Measurements from ENCODE around the gene COL18A1. TPM values are rescaled to one million over a fixed set of nuclear protein-coding genes. Genes with fewer than 3 reads are reported as not detected.

Gene COL18A1
- total RNA-seq, 1 donor from 2014 or later: 1,391 TPM

DNA sequence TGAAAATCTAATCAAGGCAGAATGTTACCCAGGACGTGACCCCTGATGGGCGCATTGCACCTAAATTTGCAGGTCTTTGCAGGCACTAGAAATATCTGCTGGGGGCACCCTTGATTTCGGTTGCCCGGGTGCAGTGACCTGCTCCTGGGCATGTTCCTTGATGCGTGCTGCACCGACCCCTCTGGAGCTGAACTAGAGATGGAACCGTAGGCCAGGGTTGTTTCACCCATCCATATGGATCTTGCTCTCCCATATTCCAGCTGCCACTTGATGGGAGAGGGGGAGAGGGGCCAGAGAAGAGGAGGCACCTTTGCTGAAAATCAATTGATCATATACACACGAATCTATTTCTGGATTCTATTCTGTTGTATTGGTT is 8.4 kb upstream of the COL18A1 start:
- DNase-seq (ENCODE audit: extremely low read depth, low read depth, low spot score): no peak

DNA sequence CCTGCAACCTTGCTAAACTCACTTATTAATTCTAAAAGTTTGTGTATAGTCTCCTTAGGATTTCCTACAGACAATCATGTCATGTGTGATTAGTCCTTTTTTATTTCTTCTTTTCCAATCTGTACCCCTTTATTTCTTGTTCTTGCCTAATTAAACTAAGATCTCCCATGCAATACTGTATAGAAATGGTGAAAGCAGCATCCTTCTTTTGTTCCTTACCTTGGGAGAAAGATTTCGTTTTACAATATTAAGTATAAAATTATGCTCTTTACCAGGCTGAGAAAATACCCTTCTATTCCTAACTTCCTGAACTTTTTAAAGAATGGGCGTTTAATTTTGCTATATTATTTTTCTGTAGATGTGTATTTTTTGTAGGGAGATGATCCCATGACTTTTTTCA is 7.6 kb upstream of the COL18A1 start:
- DNase-seq (ENCODE audit: extremely low read depth, low read depth, low spot score): no peak

DNA sequence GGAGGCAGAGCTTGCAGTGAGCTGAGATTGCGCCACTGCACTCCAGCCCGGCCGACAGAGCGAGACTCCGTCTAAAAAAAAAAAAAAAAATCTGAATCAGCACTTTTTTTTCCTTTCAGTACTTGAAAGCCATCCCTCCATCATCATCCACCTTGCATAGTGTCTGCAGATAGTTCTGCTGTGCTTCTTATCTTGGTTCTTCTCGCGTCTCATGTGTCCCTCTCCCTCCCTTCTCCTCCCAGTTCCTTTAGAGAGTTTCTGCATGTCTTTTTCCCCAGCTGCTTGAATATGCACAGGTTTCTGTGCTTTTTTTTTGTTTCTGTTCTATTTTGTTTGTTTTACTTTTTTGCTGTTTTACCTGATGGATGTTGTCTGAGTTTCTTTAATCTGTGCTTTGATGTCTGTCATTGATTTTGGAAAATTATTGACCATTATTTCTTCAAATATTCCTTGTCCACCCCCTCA is 3.9 kb upstream of the COL18A1 start:
- no peak for DNase-seq (ENCODE audit: extremely low read depth, low read depth, low spot score)

GRCh38 chr21:45401916-45402900 is 2.8 kb upstream of the COL18A1 start:
- no peak for DNase-seq (ENCODE audit: extremely low read depth, low read depth, low spot score)

GRCh38 chr21:45403133-45403824 is 1.7 kb upstream of the COL18A1 start:
- DNase-seq (ENCODE audit: extremely low read depth, low read depth, low spot score): no peak

- DNase-seq (ENCODE audit: extremely low read depth, low read depth, low spot score): no peak
Observed at GRCh38 chr21:45403825-45404729, 888 bp upstream of the COL18A1 start.

GRCh38 chr21:45405271-45405818 is 380 bp downstream of the COL18A1 start:
- DNase-seq (ENCODE audit: extremely low read depth, low read depth, low spot score): no peak

DNA sequence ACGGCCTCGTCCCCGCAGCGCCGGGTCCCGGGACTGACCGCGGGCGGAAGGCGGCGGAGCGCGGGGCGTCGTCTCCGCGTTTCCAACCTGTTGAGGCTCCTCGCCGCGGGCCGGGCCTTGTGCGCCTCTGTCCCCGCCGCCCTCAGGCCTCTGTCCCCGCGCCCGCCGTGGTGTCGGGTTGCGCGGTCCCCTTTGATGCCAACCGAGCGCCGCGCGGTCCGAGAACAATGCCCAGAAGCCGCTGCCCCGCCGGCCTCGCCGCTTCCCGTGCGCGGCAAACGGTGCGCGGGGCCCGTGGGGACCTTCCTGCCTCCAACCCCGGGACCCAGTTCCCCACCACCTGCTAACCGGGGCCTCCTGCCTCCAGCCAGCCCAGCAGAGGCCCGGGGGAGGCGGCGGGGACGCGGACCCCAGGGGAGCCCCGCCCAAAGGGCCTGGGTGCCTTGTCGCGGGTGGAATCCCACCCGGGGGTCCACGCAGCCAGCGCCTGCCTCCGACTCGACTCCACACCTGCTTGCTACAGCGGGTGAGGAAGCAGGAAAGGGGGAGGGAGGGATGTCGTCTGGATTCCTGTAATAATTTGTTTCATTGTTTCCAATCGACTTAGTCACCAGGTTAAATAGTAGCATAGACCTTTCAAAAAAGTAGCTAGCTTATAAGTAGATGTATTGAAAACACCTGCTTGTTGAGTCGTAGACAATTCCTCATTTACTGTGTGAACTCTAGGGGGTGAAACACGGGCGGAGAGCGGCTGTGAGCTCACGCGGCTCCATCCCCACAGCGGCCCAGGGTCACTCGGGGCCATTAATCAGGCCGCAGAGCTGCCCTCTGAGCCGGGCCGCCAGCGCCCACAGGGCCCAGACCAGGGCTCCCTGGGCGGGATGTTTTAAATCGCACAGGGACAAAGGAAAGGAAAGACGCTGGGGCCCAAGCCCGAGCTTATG is 1.1 kb downstream of the COL18A1 start:
- DNase-seq (ENCODE audit: extremely low read depth, low read depth, low spot score): no peak

DNA sequence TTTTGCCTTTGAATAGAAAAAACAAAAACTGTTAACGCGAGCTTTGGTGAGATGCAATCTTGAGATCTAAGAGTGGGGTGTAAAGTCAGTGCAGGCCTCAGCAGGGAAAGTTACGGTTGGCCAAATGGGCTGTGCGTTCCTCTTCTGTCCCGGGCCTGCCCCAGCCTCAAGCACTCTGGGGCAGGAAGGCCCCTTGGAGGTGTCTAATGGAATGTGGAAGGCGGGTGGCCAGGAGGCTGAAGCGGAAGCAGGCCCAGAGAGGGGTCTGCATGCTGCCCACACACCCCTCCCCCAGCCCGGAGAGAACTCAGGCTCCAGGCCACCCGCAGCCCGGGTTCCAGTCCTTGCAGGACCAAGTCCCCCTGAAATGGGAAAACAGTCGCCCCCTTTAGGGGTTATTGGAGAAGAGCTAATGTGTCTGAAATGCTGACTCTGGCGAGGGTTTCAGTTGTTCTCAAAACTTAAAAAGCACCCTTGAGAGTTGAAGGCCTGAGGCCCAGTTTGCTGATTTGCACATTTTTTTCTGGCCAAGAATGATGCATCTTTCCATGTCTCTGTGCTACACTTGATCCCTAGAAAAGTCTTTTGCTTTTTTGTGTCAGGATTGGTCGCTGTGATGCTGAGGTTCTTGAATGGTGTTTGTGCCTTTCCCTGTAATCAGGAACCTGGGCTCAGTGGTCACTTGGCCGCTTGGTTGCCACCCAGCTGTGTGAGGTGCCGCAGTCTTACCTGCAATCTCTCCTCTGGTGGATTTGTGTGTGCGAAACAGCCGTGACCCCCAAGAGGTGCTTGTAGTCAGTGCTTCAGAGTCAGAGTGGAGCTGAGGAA is 2.0 kb downstream of the COL18A1 start:
- no peak for DNase-seq (ENCODE audit: extremely low read depth, low read depth, low spot score)

GRCh38 chr21:45407629-45408247 is 2.8 kb downstream of the COL18A1 start:
- DNase-seq (ENCODE audit: extremely low read depth, low read depth, low spot score): no peak

DNA sequence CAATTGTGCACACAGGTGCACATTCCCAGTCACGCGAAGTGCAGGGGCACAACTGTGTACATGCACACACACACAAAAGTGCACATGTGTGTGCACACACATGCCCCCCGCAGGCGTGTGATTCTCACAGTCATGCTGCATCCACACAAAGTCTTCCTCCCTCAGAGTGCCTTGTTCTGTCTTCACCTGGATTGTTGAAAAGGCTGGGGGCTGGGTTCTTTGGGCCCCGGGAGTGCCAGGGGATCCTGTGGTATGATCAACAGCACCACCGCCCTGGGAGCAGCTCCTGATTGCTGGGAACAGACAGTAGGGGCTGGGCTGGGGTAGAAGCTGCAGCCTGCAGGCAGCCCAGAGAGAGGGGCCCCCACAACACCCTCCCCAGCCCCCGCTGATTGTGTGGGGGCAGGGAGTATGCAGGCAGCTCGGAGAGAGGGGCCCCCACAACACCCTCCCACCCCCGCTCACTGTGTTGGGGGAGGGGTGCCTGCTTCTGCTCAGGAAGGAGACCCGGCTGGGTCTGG is 3.4 kb downstream of the COL18A1 start:
- DNase-seq (ENCODE audit: extremely low read depth, low read depth, low spot score): no peak

GRCh38 chr21:45408801-45409261 is 3.9 kb downstream of the COL18A1 start:
- DNase-seq (ENCODE audit: extremely low read depth, low read depth, low spot score): no peak

DNA sequence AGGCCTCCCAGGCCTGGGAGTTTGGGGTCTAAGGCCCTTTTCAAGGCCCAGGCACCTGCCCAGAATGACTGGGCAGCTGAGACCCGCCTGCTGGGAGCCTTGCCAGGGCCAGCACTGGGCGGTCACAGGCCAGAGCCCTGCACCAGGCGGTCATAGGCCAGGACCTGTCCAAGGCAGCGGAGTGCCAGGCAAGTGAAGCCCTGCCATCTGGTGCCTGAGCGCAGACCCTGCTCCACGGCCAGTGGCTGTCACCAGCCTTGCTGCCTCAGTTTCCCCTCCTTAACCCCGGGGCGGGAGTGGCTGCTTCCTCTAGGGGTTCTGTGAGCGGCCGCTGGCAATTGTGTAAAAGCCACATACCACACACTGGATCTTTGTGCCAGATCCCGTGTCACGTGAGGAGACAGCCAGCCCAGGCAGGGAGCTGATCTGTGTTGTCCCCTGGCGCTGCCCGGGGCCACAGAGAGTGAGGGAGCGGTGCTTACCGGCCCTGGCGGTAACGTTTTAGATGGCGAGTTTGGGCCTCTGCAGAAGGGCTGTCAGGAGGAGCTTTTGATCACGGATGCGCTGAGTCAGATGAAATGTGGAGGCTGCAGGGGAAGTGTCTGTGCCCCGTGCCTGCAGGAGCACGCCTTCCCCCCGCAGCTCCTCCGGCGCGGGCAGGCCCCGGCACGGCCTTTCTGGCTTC is 4.6 kb downstream of the COL18A1 start:
- no peak for DNase-seq (ENCODE audit: extremely low read depth, low read depth, low spot score)

GRCh38 chr21:45410151-45410864 is 5.3 kb downstream of the COL18A1 start:
- DNase-seq (ENCODE audit: extremely low read depth, low read depth, low spot score): no peak

- DNase-seq (ENCODE audit: extremely low read depth, low read depth, low spot score): no peak
Observed at GRCh38 chr21:45410865-45411809, 6.2 kb downstream of the COL18A1 start.

Data from glomerular endothelial cell (primary cell).